Measurements from ENCODE around the gene DDX23.
A peak's percentile ranks its signal among the peaks of the same experiment; 100 is the strongest.
"Not testable (repeated sequence)": the region's sequence is repeated elsewhere in the genome, so short reads cannot be mapped to it uniquely, and the experiment has no call there.

The DDX23 gene

DNA sequence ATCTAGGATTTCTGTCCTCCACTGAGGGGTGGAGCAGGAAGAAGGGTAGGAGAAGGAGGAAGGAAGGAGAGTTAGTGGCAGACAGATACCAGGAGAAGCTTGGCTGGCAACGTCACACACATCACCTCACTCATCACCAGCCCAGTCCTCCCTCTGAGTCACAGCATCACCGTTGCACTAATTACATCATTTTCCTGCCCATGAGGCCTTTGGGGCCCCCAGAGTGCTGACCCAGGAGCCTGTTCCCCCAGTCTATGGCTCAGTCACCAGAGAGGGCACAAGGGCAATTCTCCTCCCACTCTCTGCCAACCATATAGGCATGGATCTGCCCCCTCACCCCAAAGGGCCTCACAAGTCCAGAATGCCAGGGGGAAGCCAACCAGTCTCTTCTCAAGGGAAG, 9.1 kb upstream of the DDX23 start:
- DNase-seq, result no peak

DNA sequence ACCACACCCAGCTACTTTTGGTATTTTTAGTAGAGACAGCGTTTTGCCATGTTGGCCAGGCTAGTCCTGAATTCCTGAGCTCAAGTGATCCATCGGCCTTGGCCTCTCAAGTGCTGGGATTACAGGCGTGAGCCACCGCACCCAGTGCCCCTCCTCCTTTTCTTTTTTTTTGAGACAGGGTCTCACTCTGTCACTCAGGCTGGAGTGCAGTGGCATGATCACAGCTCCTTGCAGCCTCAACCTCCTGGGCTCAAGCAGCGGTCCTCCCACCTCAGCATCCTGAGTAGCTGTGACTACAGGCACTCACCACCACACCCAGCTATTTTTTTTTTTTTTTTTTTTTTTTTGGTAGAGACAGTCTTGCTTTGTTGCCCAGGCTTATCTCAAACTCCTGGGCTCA, 8.3 kb upstream of the DDX23 start:
- DNase-seq, result not testable (repeated sequence)

GRCh38 chr12:48859607-48860006, 7.6 kb upstream of the DDX23 start:
- DNase-seq, result no peak

GRCh38 chr12:48858043-48858442, 6.1 kb upstream of the DDX23 start:
- no peak for DNase-seq

DNA sequence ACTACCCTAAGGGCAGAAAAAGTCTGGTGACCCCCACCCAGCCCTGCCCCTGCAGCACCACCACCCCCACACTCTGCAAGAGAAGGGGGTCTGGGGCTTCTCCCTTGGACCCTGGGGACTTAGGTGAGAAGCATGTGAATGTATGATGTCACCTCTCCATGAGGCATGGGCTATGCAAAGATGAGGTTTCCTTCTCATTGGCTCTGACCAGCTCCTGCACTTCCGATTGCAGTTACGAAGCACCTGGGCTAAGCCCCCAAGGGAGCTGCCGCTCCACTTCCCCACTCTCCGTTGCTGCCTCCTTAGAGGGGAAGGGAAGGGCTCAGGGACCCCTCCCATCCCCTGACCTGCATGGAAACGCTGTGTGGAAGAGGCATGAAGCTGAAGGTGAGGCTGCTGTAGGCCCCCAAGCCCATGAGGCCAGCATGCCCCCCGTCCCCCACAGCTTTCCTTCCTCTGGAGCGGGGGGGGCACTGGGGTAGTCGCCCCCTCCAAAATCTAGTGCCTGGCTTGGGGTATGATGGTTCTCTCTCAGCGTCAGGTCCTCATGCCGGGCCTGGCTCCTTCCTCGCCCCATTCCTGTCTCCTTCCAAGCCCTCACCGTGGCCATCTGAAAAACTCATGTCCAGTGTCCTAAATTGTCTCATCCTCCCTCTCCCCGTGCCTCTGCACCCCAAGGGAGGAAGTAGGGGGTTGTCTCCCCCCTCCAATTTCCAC, 5.5 kb upstream of the DDX23 start:
- no peak for DNase-seq

GRCh38 chr12:48856379-48856778, 4.4 kb upstream of the DDX23 start:
- no peak for DNase-seq

GRCh38 chr12:48854932-48855331, 3.0 kb upstream of the DDX23 start:
- DNase-seq, result not testable (repeated sequence)

DNA sequence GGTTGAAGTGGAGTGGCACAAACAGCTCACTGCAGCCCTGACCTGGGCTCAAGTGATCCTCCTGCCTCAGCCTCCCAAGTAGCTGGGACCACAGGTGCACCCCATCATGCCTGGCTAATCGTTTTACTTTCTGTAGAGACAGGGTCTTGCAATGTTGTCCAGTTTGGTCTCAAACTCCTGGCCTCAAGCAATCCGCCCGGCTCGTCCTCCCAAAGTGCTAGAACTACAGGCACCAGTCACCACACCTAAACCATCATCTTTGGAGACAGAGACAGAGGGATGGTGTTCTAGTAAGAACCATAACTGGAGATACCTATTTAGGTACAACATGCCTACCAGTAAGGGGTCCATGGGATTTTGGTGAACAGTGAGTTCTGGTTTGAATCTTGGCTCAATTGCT, 2.5 kb upstream of the DDX23 start:
- no peak for DNase-seq

DNA sequence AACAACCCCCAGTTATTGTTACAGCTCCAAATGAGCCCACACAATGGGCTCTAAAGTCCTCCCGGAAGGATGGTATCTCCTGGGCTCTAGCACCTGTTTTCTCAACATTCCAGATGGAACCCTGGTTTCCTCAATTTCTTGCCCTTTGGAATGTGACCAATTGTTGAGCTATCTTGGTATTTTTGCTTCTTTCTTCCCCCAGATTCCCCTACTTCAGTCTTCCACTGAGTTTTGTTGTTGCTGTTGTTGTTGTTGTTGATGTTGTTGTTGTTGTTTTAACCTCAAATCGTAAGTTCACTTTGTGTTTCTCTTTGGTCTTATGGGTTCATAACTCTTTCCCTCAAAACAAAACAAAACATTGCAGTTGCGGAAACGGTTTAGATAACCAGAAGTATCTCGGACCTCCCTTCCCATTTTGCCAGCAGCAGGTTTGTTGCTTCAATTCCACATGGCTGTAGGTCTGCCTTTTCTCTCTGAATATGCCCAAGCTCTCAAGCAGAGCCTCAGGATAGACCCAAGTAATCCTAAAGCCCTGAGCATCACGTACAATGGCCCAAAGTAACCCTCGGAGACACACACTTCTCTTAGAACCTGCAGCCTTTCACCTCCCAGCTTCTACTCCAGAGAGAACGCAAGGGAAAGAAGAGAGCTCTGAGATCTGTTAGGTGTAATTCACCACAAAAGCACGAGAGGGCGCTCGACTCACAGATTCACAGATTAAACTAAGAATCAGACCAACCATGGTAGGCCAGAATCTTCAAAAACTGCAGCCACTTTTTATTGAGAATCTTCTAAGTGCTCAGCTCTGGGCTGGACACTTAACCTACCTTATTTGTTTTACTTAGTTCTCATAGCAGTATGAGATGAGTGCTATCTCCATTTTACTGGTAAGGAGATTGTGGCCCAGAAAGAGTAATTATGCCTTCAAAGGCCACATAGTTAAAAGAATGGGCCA, 1.0 kb upstream of the DDX23 start:
- DNase-seq, result peak; percentile 89

DNA sequence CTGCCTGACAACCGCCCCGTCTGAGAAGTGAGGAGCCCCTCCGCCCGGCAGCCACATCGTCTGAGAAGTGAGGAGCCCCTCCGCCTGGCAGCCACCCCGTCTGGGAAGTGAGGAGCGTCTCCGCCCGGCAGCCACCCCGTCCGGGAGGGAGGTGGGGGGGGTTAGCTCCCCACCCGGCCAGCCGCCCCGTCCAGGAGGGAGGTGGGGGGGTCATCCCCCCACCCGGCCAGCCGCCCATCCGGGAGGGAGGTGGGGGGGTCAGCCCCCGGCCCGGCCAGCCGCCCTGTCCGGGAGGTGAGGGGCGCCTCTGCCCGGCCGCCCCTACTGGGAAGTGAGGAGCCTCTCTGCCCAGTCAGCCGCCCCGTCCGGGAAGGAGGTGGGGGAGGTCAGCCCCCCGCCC, 9.9 kb downstream of the DDX23 start:
- not testable (repeated sequence) for DNase-seq

GRCh38 chr12:48838048-48838447, 13.9 kb downstream of the DDX23 start:
- no peak for DNase-seq

GRCh38 chr12:48832321-48833060, 19.5 kb downstream of the DDX23 start:
- no peak for DNase-seq

- no peak for DNase-seq
Observed at GRCh38 chr12:48831257-48831656, 20.7 kb downstream of the DDX23 start.

DNA sequence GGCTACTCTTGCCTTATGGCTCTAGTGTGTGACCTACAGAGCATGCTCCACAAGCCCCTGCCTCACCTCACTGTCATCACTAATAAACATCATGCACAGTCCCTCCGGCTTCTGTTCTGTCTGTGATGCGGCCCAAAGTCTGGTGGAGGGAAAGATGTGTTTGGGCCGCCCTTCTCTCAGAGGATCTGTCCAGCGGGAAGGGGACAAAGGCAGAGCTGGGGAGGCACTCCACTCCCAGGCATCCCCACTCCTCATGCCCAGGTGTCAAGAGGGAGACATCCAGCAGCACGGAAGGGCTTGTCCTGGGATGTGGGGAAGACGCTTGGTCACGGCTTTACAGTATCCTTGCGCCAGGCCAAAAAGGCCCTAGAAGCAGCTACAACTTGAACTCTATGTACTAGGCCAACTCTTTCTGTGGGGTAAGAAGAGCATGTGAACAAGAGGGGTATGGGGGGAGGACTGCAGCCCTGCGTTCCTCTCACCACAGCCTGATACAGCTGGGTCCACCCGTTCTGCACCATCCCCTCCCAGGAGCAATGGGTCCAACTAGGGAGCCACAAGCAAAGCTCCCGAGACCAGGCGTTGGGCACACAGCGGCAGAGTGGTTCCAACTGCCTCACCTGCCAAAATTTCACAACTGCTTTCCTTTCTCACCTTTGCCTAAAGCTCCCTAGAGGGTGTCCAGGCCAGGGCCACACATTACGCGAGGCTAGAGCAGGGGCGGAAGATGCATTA, 23.0 kb downstream of the DDX23 start:
- no peak for DNase-seq

DNA sequence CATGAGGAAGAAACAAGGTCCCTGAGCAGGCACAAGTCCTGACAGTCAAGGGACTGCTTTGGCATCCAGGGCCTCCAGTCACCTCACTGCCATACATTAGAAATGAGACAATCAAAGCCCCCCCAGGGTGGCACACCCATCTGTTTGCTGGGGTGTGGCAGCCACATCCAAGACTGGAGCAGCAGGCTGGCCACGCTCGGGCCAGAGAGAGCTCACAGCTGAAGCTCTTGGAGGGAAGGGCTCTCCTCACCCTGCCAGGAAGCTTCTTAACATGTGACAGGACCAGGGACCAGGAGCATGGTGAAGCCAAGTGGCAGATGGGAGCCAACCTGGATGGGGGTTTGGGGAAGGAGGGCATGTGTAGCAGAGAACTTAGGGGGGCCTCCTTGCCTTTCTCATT, 23.7 kb downstream of the DDX23 start:
- no peak for DNase-seq

DNA sequence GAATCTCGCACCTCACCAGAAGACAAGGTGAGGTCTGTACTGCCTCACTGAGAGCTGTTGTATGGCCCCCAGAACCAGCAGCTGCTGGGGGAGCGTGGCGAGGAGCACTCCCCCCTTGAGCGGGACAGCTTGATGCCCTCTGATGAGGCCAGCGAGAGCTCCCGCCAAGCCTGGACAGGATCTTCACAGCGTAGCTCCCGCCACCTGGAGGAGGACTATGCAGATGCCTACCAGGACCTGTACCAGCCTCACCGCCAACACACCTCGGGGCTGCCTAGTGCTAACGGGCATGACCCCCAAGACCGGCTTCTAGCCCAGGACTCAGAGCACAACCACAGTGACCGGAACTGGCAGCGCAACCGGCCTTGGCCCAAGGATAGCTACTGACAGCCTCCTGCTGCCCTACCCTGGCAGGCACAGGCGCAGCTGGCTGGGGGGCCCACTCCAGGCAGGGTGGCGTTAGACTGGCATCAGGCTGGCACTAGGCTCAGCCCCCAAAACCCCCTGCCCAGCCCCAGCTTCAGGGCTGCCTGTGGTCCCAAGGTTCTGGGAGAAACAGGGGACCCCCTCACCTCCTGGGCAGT, 24.4 kb downstream of the DDX23 start:
- no peak for DNase-seq

GRCh38 chr12:48827026-48827425, 24.9 kb downstream of the DDX23 start:
- DNase-seq, result no peak

DNA sequence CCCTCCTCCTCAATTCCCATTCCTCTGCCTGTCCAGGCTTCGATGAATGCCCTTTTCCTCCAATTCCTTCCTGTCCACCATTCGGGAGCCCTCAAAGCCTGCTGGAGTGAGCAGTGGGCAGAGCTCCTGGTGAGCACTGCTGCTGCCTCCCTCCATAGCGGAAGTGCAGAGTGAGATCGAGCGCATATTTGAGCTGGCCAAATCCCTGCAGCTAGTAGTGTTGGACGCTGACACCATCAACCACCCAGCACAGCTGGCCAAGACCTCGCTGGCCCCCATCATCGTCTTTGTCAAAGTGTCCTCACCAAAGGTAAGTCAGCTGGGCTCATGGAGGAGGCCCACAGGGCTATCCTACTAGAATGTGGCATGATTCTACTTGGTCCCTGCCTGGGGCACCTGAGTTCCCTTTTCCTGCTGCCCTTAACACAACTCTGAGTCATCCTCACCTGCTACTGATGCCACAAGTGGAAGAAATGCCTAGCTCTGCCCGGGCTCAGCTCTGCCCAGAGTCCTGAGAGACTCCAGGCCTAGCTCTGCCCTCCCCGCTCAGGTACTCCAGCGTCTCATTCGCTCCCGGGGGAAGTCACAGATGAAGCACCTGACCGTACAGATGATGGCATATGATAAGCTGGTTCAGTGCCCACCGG, 25.6 kb downstream of the DDX23 start:
- no peak for DNase-seq

GRCh38 chr12:48824905-48825304, 27.1 kb downstream of the DDX23 start:
- no peak for DNase-seq

- no peak for DNase-seq
Observed at GRCh38 chr12:48824112-48824511, 27.9 kb downstream of the DDX23 start.

DNA sequence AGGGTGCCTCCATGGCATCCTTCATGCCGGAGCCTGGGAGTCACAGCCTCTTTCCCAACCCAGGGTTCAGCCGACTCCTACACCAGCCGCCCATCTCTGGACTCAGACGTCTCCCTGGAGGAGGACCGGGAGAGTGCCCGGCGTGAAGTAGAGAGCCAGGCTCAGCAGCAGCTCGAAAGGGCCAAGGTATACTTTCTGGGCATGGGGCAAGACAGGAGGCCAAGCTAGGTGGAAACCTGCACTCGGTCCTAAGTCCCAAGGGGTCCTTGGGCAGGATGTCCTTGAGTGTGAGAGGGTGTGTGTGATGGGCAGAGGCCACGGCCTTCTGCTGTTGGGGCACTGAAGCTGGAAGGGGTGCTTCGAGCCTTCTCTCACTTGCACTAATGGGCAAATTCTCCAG, 28.7 kb downstream of the DDX23 start:
- DNase-seq, result no peak

DNA sequence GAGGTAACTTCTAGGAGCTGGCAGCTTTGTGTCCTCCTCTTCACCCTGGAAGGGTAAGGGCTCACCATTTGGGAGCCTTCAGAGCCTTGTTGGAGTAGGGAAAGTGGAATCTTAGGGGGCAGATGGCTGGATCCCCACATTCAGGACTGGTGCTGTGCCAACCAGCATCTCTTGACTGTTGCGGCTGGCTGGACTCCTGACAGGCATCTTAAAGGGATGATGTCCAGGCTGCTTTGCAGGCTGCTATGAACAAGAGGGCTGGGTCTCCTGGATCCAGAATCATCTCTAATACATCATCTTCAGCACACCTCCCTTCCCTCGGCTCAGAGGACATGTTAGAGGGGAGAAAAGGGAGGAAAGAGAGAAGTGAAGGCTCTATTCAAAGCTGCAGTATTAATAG, 29.3 kb downstream of the DDX23 start:
- DNase-seq, result no peak
